Progenitor cell of endocrine pancreas (in vitro differentiated cells): Measurements from ENCODE around the gene CYP27B1. TPM values are rescaled to one million over a fixed set of nuclear protein-coding genes. Genes with fewer than 3 reads are reported as not detected.

Source experiments
- DNase-seq: peaks from one replicate; pipeline ENCODE4 v3.0.0; 2021; ENCODE audit warnings: low spot score; ENCODE audit not compliant: unreplicated experiment
- H3K27ac Mint-ChIP-seq: 2 replicates; pipeline ENCODE4 v1.8.0; 2021; ENCODE audit warnings: mild to moderate bottlenecking, moderate library complexity, mixed read lengths
- H3K27me3 Mint-ChIP-seq: 2 replicates; pipeline ENCODE4 v1.8.0; 2021; ENCODE audit warnings: mixed read lengths
- H3K36me3 Mint-ChIP-seq: 2 replicates; pipeline ENCODE4 v1.8.0; 2022; ENCODE audit warnings: mixed read lengths; ENCODE audit not compliant: insufficient read depth
- H3K4me1 Mint-ChIP-seq: 2 replicates; pipeline ENCODE4 v1.8.0; 2021; ENCODE audit warnings: low read depth, mixed read lengths
- H3K4me3 Mint-ChIP-seq: 2 replicates; pipeline ENCODE4 v1.8.0; 2021; ENCODE audit warnings: low read depth, mild to moderate bottlenecking, moderate library complexity, mixed read lengths
- H3K9me3 Mint-ChIP-seq: 2 replicates; pipeline ENCODE4 v1.8.0; 2021; ENCODE audit warnings: low read depth, mixed read lengths
- total RNA-seq: library from RNA; stranded (reverse); gene quantifications from 2 replicates; pipeline ENCODE4 v1.2.1, GENCODE V29; 2021
- TF ChIP-seq, protein P1 (sequence below): fragments of 200-600 bp; sonication (generic); IDR thresholded peaks from one replicate; pipeline ENCODE4 v1.5.0; 2021; ENCODE audit warnings: antibody characterized with exemption, mild to moderate bottlenecking; ENCODE audit not compliant: unreplicated experiment

The CYP27B1 gene
- total RNA-seq, 1 donor from 2014 or later = 2.0 TPM

DNA sequence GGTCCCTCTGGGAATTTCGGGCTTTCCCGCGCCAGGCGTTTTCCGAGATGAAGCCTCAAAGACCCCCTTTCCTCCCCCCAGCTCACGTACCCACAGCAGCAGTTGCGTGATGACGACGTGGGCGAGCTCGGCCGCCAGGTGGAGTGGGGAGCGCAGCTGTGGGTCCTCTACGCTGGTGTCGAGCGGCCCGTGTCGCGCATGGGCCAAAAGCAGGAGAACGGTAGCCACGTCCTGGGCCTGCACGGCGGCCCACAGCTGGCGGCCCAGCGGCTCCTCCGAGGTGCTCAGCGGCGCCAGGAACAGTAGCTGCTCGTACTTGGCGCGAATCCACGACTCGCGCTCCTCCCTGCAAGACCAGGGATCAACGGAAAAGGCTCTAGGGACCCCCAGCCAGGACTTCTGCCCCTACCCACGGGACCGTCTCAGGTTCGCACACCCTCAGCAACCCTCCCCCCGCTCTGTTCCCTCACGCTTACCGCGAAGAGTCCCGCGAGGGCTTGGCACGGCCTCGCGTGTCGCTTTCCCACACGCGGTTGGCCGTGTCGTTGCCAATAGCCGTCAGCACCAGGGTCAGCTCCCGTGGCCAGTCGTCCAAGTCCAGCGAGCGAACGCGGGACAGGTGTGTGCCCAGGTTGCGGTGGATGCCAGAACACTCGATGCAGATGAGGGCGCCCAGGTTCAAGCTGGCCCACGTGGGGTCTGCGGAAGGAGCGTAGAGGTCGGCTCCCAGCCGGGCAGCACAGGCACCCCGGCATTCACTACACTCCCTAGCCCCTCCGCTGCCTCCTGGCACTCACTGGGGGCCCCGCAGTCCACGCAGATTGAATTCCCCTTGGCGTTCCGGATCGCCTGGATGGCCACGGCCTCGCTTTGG, 39.8 kb downstream of the CYP27B1 start:
- DNase-seq = peak; percentile 57
- TF ChIP-seq, protein P1, sequence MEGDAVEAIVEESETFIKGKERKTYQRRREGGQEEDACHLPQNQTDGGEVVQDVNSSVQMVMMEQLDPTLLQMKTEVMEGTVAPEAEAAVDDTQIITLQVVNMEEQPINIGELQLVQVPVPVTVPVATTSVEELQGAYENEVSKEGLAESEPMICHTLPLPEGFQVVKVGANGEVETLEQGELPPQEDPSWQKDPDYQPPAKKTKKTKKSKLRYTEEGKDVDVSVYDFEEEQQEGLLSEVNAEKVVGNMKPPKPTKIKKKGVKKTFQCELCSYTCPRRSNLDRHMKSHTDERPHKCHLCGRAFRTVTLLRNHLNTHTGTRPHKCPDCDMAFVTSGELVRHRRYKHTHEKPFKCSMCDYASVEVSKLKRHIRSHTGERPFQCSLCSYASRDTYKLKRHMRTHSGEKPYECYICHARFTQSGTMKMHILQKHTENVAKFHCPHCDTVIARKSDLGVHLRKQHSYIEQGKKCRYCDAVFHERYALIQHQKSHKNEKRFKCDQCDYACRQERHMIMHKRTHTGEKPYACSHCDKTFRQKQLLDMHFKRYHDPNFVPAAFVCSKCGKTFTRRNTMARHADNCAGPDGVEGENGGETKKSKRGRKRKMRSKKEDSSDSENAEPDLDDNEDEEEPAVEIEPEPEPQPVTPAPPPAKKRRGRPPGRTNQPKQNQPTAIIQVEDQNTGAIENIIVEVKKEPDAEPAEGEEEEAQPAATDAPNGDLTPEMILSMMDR = no peak
- Mint-ChIP-seq H3K36me3 (no peaks in the 10 kb centered on the region), H3K4me1 (peaks cover 5% of the 10 kb centered on the region), H3K9me3 (no peaks in the 10 kb centered on the region), H3K4me3 (no peak overlapping the region), H3K27ac (no peak overlapping the region), H3K27me3 (peaks cover 90% of the 10 kb centered on the region)

DNA sequence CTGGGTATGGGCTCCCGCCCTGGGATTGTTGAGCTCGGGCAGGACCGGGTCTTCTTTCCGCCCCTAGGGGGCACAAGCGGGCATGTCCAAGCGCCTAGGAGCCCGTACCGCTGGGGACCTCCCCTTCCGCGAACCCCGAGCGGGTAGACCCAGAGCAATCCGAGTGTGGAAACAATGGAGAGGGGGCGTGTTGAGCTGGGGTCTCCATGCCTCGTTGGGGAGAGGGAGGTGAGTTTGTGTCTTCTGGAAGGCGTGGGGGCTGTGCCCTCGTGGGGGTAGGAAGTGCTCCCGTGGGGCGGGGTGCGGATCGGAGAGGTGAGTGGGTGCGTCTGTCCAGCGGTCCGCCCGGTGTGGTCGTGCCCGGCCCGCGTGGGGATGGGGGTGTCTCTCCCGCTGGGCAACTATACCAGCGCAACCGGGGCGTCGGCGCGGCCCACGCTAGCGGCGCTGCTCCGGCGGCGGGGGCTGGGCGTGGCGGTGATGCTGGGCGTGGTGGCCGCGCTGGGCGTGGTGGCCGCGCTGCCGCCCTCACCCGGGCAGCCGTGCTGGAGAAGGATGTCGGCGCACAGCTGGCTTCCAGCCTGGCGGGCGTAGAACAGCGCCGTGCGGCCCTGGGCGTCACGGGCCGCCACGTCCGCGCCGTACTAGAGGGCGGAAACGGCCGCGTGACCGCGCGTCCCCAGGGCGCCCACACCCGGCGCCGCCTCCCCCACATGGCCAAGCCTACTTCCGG, 40.6 kb downstream of the CYP27B1 start:
- TF ChIP-seq, protein P1 = peak; percentile 64
- Mint-ChIP-seq H3K4me3 (peak overlapping the region; percentile 73), H3K9me3 (no peaks in the 10 kb centered on the region), H3K36me3 (peaks cover 4% of the 10 kb centered on the region), H3K27ac (peak overlapping the region; percentile 68), H3K4me1 (peaks cover 5% of the 10 kb centered on the region), H3K27me3 (peaks cover 82% of the 10 kb centered on the region)
- DNase-seq = peak; percentile 43

DNA sequence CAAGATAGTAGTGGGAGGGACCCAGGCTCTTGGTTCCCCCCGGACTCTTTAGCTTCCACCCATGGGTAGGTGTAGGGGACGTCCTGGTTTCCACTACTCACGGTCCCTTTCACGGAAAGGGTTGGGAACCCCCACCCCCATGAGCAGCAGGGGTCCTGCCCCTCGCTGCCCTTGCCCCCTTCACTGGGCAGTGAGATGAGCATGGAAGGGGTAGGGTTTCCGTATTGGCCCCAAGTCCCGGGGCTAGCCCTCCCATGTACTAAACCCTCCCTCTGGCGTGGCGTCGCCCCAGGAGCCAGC, 41.1 kb downstream of the CYP27B1 start:
- peak overlapping the region; percentile 73 for H3K4me3 Mint-ChIP-seq

DNA sequence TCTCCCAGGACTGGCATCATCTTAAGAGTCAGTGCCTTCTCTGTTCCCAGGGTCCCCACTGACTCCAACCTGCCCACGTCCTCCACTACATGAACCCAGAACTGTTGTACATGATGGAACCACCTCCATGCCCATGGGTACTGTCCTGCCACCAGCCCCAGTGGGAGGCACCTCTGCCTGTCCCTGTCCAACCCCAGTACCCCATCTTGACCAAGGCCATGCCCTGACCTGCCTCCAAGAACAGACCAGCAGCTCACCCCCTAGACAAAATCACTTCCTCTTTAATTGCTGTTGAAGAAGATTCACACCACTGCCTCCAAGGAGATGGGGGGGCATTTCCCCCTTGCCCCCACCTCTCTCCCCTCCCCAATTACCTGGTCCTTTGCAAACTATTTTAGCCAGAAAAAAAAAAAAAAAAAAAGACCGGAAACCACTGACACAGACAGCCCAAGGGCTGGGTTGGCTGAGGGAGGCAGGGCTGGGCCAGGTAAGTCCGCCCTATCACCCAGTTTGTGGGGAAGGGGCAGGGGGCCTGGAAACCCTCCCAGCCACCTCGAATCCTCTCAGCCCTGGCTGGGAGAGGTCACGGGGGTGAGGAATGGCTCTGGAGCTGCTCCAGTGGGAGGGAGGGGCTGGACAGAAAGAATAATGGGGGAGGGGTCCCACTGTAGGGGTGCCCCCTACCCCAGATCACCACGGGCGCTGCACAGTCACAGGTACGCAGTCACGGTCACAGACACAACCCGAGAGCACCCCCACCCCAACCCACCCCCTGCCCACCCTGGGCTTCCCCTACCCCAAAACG, 41.7 kb downstream of the CYP27B1 start:
- Mint-ChIP-seq H3K27ac (peak overlapping the region; percentile 62), H3K4me3 (no peak overlapping the region), H3K4me1 (peaks cover 5% of the 10 kb centered on the region), H3K9me3 (no peaks in the 10 kb centered on the region), H3K27me3 (peaks cover 70% of the 10 kb centered on the region), H3K36me3 (peaks cover 4% of the 10 kb centered on the region)
- TF ChIP-seq, protein P1 = no peak
- DNase-seq = no peak

More for the DNA sequence above, 41.1 kb downstream of the CYP27B1 start:
- Mint-ChIP-seq H3K36me3 (peaks cover 4% of the 10 kb centered on the region), H3K27me3 (peaks cover 77% of the 10 kb centered on the region), H3K9me3 (no peaks in the 10 kb centered on the region), H3K27ac (no peak overlapping the region), H3K4me1 (peaks cover 5% of the 10 kb centered on the region)
- no peak for DNase-seq
- TF ChIP-seq, protein P1 = no peak
